GM12892 (cell line): ENCODE results near the gene TAF3. TPM values are rescaled to one million over a fixed set of nuclear protein-coding genes. Genes with fewer than 3 reads are reported as not detected.
"Not testable (repeated sequence)": the region's sequence is repeated elsewhere in the genome, so short reads cannot be mapped to it uniquely, and the experiment has no call there.

ENCODE experiments used
- DNase-seq: peaks from one replicate; pipeline ENCODE4 v3.0.0; 2011; ENCODE audit not compliant: insufficient read length
- FAIRE-seq: peaks from 2 replicates; lab custom pipeline; 2011; peaks lifted over from hg19 to GRCh38; lab: Jason Lieb, UNC
- POLR2A ChIP-seq: IDR thresholded peaks from 2 replicates; pipeline ENCODE4 v1.6.1; 2011; ENCODE audit warnings: low read depth, low read length, control low read depth
- POLR2AphosphoS5 ChIP-seq: IDR thresholded peaks from 2 replicates; pipeline ENCODE4 v1.6.1; 2011; ENCODE audit warnings: low read depth, low read length, control low read depth
- TAF1 ChIP-seq: IDR thresholded peaks from 2 replicates; pipeline ENCODE4 v1.6.1; 2011; ENCODE audit warnings: low read depth, mild to moderate bottlenecking, control low read depth, low read length, borderline replicate concordance
- polyA plus RNA-seq: library from polyadenylated mRNA; unstranded; fragments of >200 nt; gene quantifications from one replicate; pipeline ENCODE4 v1.2.1, GENCODE V29; 2012; ENCODE audit warnings: missing spikeins, inconsistent platforms; ENCODE audit not compliant: missing spikeins

TAF3 gene, protein sequence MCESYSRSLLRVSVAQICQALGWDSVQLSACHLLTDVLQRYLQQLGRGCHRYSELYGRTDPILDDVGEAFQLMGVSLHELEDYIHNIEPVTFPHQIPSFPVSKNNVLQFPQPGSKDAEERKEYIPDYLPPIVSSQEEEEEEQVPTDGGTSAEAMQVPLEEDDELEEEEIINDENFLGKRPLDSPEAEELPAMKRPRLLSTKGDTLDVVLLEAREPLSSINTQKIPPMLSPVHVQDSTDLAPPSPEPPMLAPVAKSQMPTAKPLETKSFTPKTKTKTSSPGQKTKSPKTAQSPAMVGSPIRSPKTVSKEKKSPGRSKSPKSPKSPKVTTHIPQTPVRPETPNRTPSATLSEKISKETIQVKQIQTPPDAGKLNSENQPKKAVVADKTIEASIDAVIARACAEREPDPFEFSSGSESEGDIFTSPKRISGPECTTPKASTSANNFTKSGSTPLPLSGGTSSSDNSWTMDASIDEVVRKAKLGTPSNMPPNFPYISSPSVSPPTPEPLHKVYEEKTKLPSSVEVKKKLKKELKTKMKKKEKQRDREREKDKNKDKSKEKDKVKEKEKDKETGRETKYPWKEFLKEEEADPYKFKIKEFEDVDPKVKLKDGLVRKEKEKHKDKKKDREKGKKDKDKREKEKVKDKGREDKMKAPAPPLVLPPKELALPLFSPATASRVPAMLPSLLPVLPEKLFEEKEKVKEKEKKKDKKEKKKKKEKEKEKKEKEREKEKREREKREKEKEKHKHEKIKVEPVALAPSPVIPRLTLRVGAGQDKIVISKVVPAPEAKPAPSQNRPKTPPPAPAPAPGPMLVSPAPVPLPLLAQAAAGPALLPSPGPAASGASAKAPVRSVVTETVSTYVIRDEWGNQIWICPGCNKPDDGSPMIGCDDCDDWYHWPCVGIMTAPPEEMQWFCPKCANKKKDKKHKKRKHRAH
- polyA plus RNA-seq: 3.9 TPM

DNA sequence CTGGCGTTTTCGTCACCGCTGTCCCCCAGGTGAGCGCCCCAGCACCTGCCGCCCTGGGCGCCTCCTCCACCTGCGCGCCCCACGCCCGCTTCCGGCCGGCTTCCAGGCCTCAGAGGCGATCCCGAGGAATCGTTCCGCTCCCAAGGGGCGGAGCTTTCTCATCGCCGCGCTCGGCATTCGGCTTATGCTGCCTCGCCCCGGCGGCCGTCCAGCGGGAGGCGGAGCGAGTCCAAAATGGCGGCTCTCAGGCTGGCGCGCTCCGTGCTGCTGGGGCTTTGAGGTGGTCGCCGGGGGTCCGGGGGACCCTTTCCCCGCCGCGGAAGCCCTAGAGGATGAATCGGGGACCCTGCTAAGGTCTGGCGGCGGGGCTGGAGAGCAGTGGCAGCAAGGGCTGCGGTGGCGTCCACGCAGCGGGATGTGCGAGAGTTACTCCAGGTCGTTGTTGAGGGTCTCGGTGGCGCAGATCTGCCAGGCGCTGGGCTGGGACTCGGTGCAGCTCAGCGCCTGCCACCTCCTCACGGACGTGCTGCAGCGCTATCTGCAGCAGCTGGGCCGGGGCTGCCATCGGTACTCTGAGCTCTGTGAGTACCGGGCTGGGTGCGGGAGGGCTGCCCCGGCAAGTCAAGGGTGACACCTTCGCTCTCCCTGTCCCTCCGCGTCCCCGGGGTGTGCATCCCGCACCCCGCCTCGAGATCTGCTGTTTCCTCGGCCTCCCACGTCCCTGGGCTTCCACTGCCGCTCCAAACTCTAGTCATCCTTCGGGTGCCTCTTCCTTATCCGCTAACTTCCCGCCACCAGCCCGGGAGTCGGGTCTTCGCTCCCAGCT is at the start of gene TAF3:
Gene TAF3 (plus strand): TSS at position 211 of the 826 bp plus-strand sequence. CDS start 205 bp downstream, at position 416.
- peak; percentile 97 for FAIRE-seq
- TF ChIP-seq TAF1 (peak; percentile 94), POLR2AphosphoS5 (peak; percentile 93), POLR2A (peak; percentile 91)
- peak; percentile 75 for DNase-seq

DNA sequence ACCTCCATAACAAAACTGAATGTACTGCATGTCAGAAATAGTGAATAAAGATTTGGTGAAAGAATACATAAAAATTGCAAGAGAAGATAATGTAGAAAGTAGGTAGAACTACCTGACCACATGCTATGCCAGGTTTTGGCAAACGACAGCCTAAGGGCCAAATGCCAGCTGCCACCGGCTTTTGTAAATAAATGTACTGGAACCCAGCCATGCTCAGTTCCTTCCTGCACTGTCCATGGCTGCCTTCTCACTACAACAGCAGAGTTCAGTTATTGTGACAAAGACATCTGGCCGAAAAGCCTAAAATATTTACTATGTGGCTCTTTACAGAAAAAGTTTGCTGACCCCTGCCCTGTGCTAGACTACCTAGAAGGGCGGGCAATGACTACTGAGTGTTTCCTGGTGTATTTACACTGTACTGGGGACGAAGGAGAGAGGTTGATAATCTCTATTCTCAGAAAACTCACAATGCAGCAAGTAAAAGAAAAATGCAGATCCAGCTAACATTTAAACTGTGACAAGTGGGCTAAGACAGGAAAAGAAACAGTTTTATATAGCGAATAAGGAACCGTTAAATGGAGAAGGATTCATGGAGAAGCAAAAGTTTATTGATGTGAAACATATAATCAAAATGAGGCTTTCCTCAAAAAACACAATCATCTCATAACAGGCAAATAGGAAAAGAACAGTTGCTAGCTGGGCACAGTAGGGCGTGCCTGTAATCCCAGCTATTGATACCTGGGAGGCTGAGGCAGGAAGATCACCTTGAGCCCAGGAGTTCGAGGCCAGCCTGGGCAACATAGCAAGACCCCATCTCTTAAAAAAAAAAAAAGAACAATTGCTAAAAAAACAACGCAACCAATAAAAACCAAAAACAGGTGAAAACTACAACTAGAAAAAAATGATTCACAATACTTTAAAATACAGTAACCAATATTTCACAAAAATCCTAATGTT is 44.2 kb upstream of the TAF3 start:
- FAIRE-seq (no peak), DNase-seq (no peak)
- TF ChIP-seq TAF1 (no peak), POLR2AphosphoS5 (no peak), POLR2A (no peak)

DNA sequence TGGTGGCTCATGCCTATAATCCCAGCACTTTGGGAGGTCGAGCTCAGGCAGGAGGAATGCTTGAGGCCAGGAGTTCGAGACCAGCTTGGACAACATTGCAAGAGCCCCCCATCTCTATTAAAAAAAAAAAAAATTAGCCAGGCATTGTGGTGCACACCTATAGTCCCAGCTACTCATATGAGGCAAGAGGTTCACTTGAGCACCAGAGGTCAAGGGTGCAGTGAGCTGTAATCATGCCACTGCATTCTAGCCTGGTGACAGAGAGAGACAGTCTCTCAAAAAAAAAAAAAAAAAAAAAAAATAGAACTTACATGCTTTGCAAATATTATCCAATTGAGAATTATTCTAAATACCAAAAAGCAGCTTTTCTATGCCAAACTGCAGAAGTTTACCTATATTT is 41.5 kb upstream of the TAF3 start:
- FAIRE-seq: no peak

DNA sequence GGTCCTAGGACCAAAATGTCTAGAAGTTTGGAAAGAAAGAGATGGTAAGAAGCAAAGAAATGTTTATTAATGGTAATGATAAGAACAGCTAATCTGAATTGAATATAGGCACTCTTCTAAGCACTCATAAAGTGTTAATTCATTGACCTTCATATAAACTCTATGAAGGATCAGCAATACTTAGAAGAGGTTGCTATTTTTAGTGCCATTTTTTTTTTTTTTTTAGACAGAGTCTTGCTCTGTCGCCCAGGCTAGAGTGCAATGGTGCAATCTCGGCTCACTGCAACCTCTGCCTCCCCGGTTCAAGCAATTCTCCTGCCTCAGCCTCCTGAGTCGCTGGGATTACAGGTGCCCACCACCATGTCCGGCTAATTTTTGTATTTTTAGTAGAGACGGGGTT is 36.1 kb upstream of the TAF3 start:
- not testable (repeated sequence) for FAIRE-seq, DNase-seq

More for the DNA sequence above, 41.5 kb upstream of the TAF3 start:
- TF ChIP-seq POLR2AphosphoS5 (no peak), POLR2A (no peak), TAF1 (no peak)
- DNase-seq: no peak

DNA sequence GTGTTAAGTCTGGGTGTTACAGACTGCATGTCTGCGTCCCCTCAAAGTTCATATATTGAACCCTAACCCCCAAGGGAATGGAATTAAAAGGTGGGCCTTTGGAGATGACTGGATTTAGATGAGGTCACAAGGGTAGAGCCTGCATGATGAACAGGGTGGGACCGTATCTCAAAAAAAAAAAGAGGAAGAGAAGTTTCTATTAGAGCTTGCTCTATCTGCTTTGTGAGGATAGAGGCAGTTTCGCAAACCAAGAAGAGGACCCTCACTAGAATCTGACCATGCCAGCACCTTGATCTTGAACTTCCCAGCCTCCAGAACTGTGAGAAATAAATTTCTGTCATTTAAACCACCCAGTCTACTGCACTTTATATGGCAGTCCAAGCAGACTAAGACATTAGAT is 31.9 kb upstream of the TAF3 start:
- no peak for FAIRE-seq
- DNase-seq: no peak
- no peak for TF ChIP-seq TAF1

DNA sequence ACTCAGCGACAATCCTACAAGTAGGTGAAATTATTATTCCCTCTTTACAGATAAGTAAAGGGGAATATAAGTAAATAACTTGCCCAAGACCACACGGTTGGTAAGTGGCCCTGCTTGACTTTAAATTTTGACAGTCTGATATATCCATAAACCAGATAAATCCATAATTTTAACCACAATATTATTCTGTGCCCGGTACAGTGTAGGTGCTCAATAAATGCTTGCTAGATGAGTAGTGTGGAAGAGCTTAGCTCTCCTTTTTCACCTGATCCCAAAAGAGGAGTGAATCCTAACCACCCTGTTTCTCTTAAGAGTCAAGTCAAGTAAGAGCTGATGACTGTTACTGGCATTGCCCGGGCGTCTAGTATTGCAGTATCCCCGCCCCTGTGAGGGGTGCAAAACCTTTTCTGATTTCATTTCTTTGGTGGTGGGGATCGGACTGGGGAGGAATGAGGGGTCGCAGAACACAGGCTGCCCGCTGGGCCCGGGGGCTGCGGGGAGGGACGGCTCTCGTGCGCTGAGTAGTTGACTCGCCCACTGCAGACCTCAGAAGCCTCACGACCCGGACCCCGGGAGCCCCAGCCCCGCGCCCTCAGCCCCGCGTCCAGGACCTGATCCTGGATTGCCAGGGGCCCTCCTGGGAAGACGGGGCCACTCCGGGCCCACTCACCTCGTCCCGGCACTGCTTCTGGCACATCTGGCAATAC is 31.0 kb upstream of the TAF3 start:
- DNase-seq (no peak), FAIRE-seq (no peak)
- no peak for TF ChIP-seq POLR2AphosphoS5
- no peak for TF ChIP-seq TAF1
- TF ChIP-seq POLR2A: no peak

DNA sequence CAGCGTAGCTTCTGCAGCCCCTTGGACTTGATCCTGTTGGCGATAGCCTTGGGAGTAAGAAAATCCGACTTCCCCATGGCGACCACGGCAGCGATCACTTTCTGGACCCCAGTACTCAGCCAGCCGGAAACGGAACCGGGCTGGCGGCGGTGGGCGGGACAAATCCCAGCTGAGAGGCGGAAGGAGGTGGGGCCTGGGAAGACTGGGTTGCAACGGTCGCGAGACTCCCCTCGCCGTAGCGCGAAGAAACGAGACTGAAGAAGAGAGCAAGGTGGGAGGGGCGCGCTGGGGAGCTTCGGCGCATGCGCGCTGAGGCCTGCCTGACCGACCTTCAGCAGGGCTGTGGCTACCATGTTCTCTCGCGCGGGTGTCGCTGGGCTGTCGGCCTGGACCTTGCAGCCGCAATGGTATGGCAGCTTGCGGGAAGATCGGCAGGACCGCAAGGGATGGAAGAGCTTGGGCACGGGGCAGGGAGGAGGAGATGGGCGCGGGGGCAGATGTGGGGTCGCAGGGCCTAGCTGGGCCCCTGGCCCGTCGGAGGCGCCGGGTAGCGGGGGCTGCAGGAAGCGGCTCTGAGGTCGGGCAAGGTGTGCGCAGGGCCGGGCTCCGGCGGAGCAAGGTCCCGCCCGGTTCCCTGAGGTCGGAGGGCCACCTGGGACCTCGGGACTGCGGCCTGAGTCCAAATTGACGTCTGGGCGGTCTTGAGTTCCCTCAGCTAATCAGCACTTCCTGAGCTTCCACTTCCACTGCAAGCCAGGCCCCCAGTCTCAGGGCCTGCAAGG is 30.3 kb upstream of the TAF3 start, which contains the start of the genes ATP5F1C and KIN:
Gene ATP5F1C (plus strand): TSS at position 321 of the 782 bp plus-strand sequence. CDS start 31 bp downstream, at position 352.
Gene KIN (minus strand): TSS at position 137 of the 782 bp plus-strand sequence. CDS start 60 bp downstream, at position 77.
- FAIRE-seq: peak; percentile 97
- peak; percentile 92 for TF ChIP-seq POLR2AphosphoS5
- peak; percentile 48; the same call in 1 of the 2 replicates for TF ChIP-seq TAF1
- TF ChIP-seq POLR2A: peak; percentile 95
- DNase-seq: peak; percentile 94

DNA sequence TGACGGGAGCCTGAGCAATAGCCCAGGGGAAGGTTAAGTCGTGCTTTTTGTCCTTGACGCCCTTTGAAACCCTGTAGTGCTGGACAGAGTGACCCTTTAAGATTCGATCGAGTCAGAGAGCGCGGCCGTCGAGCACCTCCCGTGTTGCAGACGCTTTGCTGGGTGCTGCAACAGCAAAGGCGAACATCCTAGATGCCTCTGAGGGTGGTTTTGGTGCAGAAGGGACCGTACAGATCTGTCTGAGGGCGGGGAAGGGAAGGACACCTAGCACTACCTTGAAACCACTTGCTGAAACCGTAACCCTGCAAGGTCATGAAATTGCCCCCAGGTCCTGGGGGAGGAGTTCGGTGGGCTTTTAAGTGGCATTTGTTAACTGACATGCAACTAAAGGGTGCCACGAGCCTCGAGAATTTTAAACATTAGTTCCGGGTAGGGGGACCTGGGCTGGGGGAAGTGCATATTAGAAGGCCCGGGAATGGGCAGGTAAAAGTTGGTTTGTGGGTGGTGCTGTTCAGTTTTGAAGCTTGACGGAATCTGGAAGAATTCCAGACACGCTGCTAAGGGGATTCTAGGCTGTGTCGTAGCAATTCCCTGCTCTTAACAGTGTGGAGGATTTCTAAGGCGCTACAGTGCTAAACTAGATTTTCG is 29.5 kb upstream of the TAF3 start:
- no peak for FAIRE-seq
- DNase-seq: no peak
- no peak for TF ChIP-seq POLR2A
- TF ChIP-seq TAF1: no peak
- TF ChIP-seq POLR2AphosphoS5: no peak

DNA sequence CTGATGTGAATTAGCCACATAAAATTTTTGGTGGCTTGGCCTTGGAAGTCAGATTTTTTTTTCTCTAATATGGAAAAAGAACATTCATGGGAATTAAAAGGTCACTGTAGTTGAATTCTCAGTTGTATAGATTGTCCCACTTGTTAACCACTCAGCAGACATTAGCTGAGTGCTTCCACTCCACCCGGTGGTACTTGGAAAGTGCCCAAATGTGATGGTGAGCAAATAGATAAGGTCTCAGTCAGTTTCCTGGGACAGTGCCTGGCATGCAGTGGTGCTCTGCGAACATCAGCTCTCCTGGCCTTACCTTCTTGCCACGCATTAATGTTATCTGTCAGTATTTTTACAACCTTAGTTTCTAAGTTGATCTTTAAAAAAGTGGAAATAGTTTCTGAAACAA is 28.9 kb upstream of the TAF3 start:
- no peak for DNase-seq
- FAIRE-seq: no peak
- no peak for TF ChIP-seq POLR2A
- TF ChIP-seq POLR2AphosphoS5: no peak
- no peak for TF ChIP-seq TAF1
